Ammon's horn (tissue), 1 donor: ENCODE data around the gene ITPKB.
A peak's percentile ranks its signal among the peaks of the same experiment; 100 is the strongest.

ENCODE experiments used
- DNase-seq: peaks from one replicate; pipeline ENCODE4 v3.0.0-alpha.2; 2016; ENCODE audit warnings: low spot score

ITPKB gene

GRCh38 chr1:226685196-226685820 is 53.8 kb downstream of the ITPKB start:
- no peak for DNase-seq

DNA sequence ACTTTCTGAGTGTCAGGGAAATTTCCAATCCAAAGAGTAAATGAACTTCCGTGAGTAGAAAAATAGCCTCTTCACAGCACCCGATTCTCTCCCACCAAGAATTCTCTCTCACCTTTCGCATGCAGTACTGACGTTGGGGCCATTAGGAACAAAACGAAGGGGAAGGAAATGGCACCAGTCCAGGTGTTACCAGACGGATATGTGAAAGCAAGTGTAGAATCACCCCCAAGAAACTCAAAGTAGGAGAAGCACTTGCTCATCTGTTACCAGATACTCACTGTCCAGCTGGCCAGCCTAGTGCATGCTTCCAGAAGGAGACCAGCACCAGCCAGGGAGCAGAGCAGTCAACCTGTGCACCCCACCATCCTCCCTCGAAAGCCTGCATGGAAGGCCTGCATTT is 55.1 kb downstream of the ITPKB start:
- DNase-seq, result no peak

DNA sequence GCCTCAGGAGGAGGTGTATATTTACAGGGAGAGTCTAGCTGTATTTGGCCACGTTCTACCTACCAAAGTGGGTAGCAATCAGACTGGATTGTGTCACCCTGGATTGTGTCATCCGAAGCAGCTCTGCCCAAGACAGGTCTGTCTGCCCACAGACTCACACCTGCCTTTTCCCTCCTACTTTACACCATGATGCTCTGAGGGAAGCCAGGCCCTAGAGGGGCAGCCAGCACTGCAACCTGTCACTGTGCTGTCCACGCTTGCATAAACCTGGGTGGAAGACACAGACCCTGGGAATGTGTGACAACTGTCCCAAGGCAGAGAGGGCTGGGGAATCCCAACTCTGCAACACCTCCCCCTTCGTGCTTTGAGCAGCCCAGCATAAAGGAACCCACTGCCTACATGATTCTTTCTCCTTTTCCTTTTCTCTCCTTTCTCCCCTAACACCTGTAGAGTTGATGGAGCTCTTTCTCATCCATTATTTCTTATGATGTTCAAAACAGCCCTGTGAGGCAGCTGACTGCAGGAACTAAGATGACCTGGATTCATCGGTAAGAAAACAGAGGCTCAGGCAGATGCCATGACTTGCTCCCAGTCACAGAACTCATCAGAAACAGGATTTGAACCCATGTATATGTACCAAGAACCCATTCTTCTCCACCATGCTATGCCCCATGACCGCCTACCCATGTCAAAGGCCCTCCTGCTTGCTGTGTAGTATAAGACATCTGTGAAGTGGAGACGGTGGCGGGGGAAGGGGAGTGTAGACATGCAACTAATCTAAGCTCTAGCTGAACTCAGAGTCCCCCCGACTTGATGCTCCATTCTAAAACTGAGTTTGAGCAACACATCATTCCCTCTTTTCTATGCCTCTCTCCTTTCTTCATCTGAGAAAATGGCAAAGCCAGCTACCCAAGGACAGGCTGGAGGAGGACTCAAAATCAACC is 55.9 kb downstream of the ITPKB start:
- DNase-seq, result no peak

- DNase-seq, result no peak
These were observed 57.2 kb downstream of the ITPKB start for GRCh38 chr1:226681652-226682493.

GRCh38 chr1:226680653-226681052 is 58.4 kb downstream of the ITPKB start:
- no peak for DNase-seq

- DNase-seq, result peak; percentile 91
These were observed 59.1 kb downstream of the ITPKB start for GRCh38 chr1:226679853-226680516.

GRCh38 chr1:226679262-226679661 is 59.8 kb downstream of the ITPKB start:
- no peak for DNase-seq

- DNase-seq, result no peak
These were observed 60.4 kb downstream of the ITPKB start for GRCh38 chr1:226678701-226679100.

DNA sequence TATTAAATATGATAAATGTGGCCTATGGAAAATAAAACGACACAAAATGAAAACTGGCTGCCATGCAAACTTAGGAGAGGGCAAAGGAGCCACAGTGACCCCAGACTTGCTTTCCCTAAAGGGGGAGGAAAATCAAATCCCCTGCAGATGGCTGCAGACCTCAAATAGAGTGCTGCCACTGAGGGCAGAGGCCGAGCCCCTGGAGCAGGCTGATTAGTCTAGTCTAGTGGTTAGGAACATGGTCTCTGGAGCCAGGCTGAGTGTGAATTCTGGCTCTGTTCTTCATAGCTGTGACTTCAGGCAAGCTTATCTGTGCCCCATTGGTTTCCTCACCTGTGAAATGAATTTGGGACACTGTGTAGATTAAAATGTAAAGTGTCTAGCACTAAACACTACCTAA is 60.8 kb downstream of the ITPKB start:
- DNase-seq, result no peak

GRCh38 chr1:226677027-226678020 is 61.8 kb downstream of the ITPKB start:
- peak; percentile 91 for DNase-seq

GRCh38 chr1:226676381-226676780 is 62.7 kb downstream of the ITPKB start:
- DNase-seq, result no peak

DNA sequence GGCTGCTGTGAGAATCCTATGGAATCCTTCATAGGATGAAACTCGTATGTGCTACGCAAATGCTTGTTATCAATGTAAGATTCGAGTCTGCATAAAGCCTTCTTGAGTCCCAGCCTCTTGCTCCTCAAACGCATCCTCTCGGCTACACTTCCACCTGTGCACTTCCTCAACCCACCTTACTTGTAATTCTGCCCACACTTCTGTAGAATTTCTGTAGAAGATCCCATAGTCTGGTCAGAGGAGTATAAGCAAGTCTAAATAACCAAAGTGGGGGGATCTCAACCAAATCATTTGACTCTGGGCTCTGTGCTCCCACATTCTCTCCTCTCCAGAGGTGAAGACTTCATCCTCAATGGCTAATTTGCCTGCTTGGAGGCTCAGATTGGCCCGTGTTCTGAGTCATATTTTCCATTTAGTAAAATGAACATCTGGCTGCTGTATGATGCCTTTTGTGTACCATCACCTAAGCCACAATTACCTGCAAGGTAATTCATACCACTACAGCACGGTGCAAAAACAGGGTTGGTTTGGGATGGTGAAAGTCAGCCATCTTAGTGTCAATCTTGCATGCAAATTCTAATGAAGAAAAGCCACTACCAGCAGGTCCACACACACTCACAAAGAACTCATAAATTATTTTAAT is 63.2 kb downstream of the ITPKB start:
- DNase-seq, result no peak

DNA sequence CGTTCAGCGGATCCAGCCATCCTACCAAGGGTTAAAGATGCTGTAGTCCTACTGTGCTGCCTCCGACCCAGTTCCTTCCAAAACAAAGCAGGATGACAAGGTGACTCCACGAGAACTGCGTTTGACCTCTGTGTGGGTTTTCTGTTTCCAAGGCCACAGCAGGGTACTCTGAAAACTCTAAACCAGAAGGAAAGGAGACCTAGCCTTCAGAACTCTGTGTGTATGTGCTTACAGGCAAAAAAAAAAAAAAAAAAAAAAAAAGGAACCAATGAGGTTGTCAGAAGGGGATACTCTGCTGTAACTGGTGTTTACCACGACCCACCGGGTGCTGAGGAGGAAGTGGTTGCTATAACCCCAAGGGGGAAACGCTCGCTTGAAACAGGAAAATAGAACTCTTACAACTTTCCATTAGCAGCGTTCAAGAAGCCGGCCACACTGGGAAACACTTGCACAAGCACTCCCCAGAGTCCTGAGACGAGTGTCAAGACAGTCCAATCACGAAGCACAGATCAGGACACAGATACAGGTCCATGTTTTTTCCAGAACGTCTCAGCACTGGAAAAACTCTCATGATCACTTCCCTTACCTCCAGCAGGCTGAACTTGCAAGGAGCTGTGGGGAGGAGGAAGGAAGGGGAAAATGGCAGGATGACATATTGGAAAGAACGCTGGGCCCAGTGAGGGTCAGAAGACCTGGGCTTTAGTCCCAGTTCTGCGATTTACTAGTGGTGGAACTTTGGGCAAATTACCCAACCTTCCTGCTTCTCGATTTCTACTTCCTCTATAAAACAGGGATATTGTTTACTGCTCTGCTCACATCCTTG is 64.0 kb downstream of the ITPKB start:
- DNase-seq, result peak; percentile 77

DNA sequence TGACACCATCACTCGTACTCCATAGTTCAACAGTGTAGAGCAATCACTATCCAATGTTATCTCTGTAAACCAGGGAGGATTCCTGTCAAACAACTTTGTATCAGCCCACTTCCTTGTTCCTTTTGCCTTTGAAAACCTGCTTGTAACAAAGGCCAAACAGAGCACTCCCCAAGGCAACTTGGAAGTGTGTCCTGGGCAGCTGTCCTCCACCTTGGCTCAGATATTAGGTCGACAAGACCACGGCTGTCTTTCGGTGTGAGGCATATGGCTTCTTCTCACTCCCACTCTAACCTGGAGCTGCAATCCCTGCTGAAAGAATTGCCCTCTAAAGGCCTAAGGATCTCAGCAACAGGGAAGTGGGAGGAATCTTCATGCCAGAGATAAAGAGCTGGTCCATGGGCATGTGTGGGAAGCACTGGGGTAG is 66.7 kb downstream of the ITPKB start:
- DNase-seq, result no peak

DNA sequence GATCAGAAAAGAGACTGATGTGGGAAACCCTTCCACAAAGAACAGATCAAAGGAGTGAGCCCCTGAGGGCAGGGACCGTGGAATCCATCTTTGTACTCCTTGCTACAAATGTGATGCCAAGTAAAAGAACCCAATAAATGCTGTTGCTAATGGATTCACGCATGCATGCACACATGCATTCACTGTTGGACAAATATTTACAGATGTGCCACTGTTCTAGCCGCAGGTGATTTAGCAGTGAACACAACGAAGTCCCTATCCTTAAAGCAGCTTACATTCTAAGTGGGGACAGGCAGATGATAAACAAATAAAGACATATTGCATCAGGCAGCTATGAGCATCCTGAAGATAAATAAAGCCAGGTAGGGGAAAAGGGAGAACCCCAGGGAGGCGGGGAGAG is 67.8 kb downstream of the ITPKB start:
- DNase-seq, result no peak

DNA sequence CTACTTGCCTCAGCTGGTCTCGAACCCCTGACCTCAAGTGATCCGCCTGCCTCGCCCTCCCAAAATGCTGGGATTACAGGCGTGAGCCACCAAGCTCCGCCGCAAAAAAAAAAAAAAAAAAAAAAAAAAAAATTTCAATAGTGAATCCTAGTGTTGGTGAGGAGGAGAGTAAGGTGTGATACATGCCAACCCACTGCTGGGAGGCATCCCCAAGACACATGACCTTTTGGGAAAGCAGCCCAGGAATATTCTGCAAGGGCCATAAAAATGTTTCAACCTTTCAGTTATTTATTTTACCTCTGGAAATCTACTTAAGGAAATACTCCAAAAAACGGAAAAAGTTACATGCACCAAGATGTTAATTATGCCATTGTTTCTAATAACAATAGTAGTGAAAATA is 69.0 kb downstream of the ITPKB start:
- DNase-seq, result no peak

- no peak for DNase-seq
These were observed 70.9 kb downstream of the ITPKB start for GRCh38 chr1:226668173-226668560.

DNA sequence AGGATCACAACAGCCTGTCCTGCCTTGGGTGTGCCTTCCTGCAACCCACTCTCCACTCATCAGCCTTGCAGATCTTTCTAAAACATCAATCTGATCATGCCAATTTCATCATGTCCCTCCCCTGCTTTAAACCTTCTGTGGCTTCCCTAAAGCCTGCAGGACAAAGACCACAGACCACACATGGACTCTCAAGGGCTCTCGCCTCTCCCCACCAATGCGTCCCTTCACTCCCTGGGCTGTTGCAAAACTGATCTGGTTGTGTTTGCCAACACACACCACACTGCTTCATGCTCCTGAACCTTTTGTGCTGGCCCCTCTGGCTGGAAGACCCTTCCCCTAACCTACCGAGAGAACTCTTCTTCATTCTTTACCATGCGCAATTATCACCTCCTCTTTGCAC is 72.4 kb downstream of the ITPKB start:
- no peak for DNase-seq

- DNase-seq, result no peak
These were observed 72.9 kb downstream of the ITPKB start for GRCh38 chr1:226666164-226666506.
